Hepatocyte (in vitro differentiated cells): Measurements from ENCODE around the gene DHRS7B. TPM values are rescaled to one million over a fixed set of nuclear protein-coding genes. Genes with fewer than 3 reads are reported as not detected.
A peak's percentile ranks its signal among the peaks of the same experiment; 100 is the strongest.
"Not testable (repeated sequence)": the region's sequence is repeated elsewhere in the genome, so short reads cannot be mapped to it uniquely, and the experiment has no call there.

ENCODE experiments used
- DNase-seq: peaks from one replicate; pipeline ENCODE4 v3.0.0-alpha.2; 2016; ENCODE audit warnings: low spot score
- H2AFZ ChIP-seq: fragments of 200-600 bp; sonication (generic); 2 replicates; pipeline ENCODE4 v1.6.0; 2016; ENCODE audit warnings: antibody characterized with exemption, mild to moderate bottlenecking
- H3K27ac ChIP-seq: fragments of 200-600 bp; sonication (generic); 2 replicates; pipeline ENCODE4 v1.5.1; 2016; ENCODE audit warnings: mild to moderate bottlenecking
- H3K27me3 ChIP-seq: fragments of 200-600 bp; sonication (generic); 2 replicates; pipeline ENCODE4 v1.6.1; 2016
- H3K36me3 ChIP-seq: fragments of 200-600 bp; sonication (generic); replicated peaks from 2 replicates; pipeline ENCODE4 v1.5.1; 2016; ENCODE audit warnings: low read depth; ENCODE audit not compliant: insufficient read depth
- H3K4me1 ChIP-seq: fragments of 200-600 bp; sonication (generic); 2 replicates; pipeline ENCODE4 v1.5.1; 2016; ENCODE audit warnings: mild to moderate bottlenecking, moderate library complexity; ENCODE audit not compliant: insufficient read depth
- H3K4me2 ChIP-seq: fragments of 200-600 bp; sonication (generic); 2 replicates; pipeline ENCODE4 v1.6.0; 2016
- H3K4me3 ChIP-seq: fragments of 200-600 bp; sonication (generic); 2 replicates; pipeline ENCODE4 v1.5.1; 2016; ENCODE audit warnings: mild to moderate bottlenecking
- H3K79me2 ChIP-seq: fragments of 200-600 bp; sonication (generic); 2 replicates; pipeline ENCODE4 v1.6.0; 2017; ENCODE audit warnings: mild to moderate bottlenecking
- H3K9me2 ChIP-seq: fragments of 200-600 bp; sonication (generic); replicated peaks from 2 replicates; pipeline ENCODE4 v1.6.0; 2017; ENCODE audit warnings: mild to moderate bottlenecking; ENCODE audit not compliant: insufficient read depth
- H3K9me3 ChIP-seq: fragments of 200-600 bp; sonication (generic); 2 replicates; pipeline ENCODE4 v1.5.1; 2016; ENCODE audit warnings: low read depth, mild to moderate bottlenecking
- H4K20me1 ChIP-seq: fragments of 200-600 bp; sonication (generic); 2 replicates; pipeline ENCODE4 v1.6.0; 2016; ENCODE audit warnings: mild to moderate bottlenecking; ENCODE audit not compliant: insufficient read depth, poor library complexity, severe bottlenecking
- EZH2 ChIP-seq: fragments of 200-600 bp; sonication (generic); IDR thresholded peaks from 2 replicates; pipeline ENCODE4 v1.6.1; 2016; ENCODE audit warnings: antibody characterized with exemption, mild to moderate bottlenecking, borderline replicate concordance
- EZH2phosphoT487 ChIP-seq: fragments of 200-600 bp; sonication (generic); IDR thresholded peaks from one replicate; pipeline ENCODE4 v1.6.1; 2018; ENCODE audit warnings: antibody characterized with exemption, mild to moderate bottlenecking, low read depth, moderate library complexity; ENCODE audit not compliant: unreplicated experiment, severe bottlenecking
- WGBS: methylation state at CpG from one replicate; pipeline ENCODE4 v1.1.6; 2016; ENCODE audit warnings: low lambda C conversion rate; ENCODE audit errors: missing lambda C conversion rate; 5-methylcytosine and 5-hydroxymethylcytosine counted together
- polyA plus RNA-seq: library from polyadenylated mRNA; unstranded; fragments of >200 nt; fragmentation: Nextera tagmentation; extraction: Ambion mirVana; gene quantifications from 2 replicates; pipeline ENCODE4 v1.2.1, GENCODE V29; 2016
- total RNA-seq: library from RNA; depleted of rRNA; stranded (reverse); fragments of >200 nt; gene quantifications from 2 replicates; pipeline ENCODE4 v1.2.3, GENCODE V29; 2014
- TF ChIP-seq, protein P1 (sequence below): fragments of 200-600 bp; sonication (generic); IDR thresholded peaks from 2 replicates; pipeline ENCODE4 v1.5.1; 2016; ENCODE audit warnings: antibody characterized with exemption, mild to moderate bottlenecking; ENCODE audit not compliant: poor library complexity

Gene DHRS7B
- total and polyA plus RNA-seq, 2 experiments from 2014 or later, result 34.6 to 46.2 TPM

DNA sequence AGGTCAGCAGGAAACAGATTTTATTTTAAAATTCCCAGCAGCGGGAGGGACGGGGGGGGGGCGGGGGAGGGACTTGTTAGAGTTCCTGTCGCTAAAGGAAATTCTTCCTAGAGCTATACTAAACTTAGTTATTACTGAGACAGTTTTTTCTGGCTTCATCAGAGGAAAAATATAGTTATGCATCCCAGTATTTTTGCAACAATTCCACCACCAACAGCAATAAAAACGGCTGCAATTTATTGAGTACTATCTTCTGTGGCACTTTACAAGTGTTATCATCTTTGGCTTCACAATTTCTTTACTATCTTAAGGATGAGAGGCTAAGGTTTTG lies 6.9 kb upstream of the DHRS7B start:
- H3K27ac ChIP-seq, result no peak overlapping the region
- WGBS, result 5% methylated on average over 5 of the region's 5 CpGs

DNA sequence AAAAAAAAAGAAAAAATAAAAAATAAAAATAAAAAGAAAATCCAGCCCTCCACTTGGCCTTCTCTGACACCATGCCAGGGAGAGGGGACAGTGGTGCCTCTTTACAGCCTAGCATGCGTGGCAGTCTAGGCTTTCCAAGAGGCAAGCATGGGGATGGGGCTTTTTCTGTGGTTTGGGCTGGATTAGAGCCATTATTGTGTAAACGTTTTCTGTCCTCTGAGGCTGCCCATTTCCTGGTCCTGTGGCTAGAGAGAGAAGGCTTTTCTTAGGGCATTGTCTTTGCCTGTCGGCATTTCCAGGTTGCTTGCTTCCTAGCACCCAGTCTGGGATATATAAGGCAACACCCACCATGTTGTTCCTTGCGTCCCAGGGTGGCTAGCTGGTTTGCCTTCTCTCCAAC lies 2.7 kb upstream of the DHRS7B start:
- Histone ChIP-seq H3K9me3 (no peaks in the 10 kb centered on the region), H3K27me3 (no peaks in the 10 kb centered on the region), H3K4me2 (no peak overlapping the region), H3K9me2 (no peaks in the 10 kb centered on the region), H3K4me3 (no peak overlapping the region), H3K36me3 (no peaks in the 10 kb centered on the region), H4K20me1 (no peaks in the 10 kb centered on the region), H3K27ac (no peak overlapping the region), H3K4me1 (peaks cover 9% of the 10 kb centered on the region), H3K79me2 (peaks cover 16% of the 10 kb centered on the region), H2AFZ (no peak overlapping the region)
- TF ChIP-seq, protein P1, sequence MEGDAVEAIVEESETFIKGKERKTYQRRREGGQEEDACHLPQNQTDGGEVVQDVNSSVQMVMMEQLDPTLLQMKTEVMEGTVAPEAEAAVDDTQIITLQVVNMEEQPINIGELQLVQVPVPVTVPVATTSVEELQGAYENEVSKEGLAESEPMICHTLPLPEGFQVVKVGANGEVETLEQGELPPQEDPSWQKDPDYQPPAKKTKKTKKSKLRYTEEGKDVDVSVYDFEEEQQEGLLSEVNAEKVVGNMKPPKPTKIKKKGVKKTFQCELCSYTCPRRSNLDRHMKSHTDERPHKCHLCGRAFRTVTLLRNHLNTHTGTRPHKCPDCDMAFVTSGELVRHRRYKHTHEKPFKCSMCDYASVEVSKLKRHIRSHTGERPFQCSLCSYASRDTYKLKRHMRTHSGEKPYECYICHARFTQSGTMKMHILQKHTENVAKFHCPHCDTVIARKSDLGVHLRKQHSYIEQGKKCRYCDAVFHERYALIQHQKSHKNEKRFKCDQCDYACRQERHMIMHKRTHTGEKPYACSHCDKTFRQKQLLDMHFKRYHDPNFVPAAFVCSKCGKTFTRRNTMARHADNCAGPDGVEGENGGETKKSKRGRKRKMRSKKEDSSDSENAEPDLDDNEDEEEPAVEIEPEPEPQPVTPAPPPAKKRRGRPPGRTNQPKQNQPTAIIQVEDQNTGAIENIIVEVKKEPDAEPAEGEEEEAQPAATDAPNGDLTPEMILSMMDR, result no peak
- TF ChIP-seq EZH2phosphoT487 (no peak), EZH2 (no peak)
- WGBS, result 69% methylated on average over 4 of the region's 4 CpGs
- no peak for DNase-seq

More for the DNA sequence above, 6.9 kb upstream of the DHRS7B start:
- no peak for DNase-seq
- Histone ChIP-seq H3K4me2 (peak overlapping the region; percentile 63), H3K4me1 (no peaks in the 10 kb centered on the region), H3K79me2 (no peaks in the 10 kb centered on the region), H2AFZ (no peak overlapping the region), H3K27me3 (no peaks in the 10 kb centered on the region), H3K9me3 (no peaks in the 10 kb centered on the region), H3K36me3 (no peaks in the 10 kb centered on the region), H4K20me1 (no peaks in the 10 kb centered on the region), H3K9me2 (no peaks in the 10 kb centered on the region), H3K4me3 (no peak overlapping the region)
- no peak for TF ChIP-seq EZH2
- TF ChIP-seq, protein P1, result no peak
- no peak for TF ChIP-seq EZH2phosphoT487

DNA sequence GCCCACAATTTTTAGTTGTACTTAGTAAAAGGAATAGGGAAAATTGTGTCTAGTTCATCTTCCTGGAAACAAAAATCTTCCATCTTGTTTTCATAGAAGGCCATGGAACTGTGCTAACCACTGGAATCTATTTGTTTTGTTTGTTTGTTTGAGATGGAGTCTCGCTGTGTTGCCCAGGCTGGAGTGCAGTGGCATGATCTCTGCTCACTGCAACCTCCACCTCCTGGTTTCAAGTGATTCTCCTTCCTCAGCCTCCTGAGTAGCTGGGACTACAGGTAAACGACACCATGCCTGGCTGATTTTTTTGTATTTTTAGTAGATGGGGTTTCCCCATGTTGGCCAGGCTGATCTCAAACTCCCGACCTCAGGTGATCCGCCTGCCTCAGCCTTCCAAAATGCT lies 2.2 kb upstream of the DHRS7B start:
- not testable (repeated sequence) for DNase-seq, H2AFZ ChIP-seq, H3K36me3 ChIP-seq, H3K4me2 ChIP-seq, H4K20me1 ChIP-seq, H3K9me3 ChIP-seq, H3K27me3 ChIP-seq, H3K4me1 ChIP-seq, H3K4me3 ChIP-seq, H3K9me2 ChIP-seq, H3K27ac ChIP-seq
- peaks cover 20% of the 10 kb centered on the region for H3K79me2 ChIP-seq
- WGBS, result 88% methylated on average over 4 of the region's 4 CpGs

DNA sequence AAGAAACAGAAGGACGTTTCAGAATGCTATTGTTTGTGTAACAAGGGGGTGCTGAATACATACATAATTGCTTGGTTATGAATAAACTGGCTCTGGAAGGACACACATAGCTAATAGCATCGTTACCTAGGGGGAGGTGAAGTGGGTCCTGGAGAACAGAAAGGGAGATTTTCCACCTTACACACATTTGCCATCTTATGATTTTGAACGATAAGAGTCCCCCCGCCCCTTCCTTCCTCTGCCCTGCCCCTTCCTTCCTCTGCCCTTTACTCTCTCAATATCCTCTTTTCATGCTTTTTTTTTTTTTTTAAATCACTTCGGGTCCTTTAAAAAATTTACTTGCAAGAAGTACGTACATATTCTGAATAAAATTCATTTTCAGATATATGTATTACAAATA lies 902 bp upstream of the DHRS7B start:
- Histone ChIP-seq H3K79me2 (peaks cover 34% of the 10 kb centered on the region), H3K9me2 (no peaks in the 10 kb centered on the region), H3K4me3 (no peak overlapping the region), H4K20me1 (no peaks in the 10 kb centered on the region), H3K4me2 (peak overlapping the region; percentile 81), H3K4me1 (peaks cover 9% of the 10 kb centered on the region), H2AFZ (peak overlapping the region; percentile 85), H3K27me3 (no peaks in the 10 kb centered on the region), H3K27ac (no peak overlapping the region), H3K9me3 (no peaks in the 10 kb centered on the region), H3K36me3 (no peaks in the 10 kb centered on the region)
- DNase-seq, result no peak
- WGBS, result 89% methylated on average over 6 of the region's 6 CpGs
- TF ChIP-seq, protein P1, result no peak
- no peak for TF ChIP-seq EZH2phosphoT487
- no peak for TF ChIP-seq EZH2
